HEK293 (cell line): ENCODE results near the gene OSBPL10.

Experiments
- CTCF ChIA-PET: fragments of 350-600 bp; formaldehyde crosslinking; extraction: SDS; loops from one replicate; lab custom pipeline; 2021; ENCODE audit warnings: antibody characterized with exemption; lab: Yijun Ruan, JAX
- POLR2A ChIA-PET: fragments of 300-600 bp; formaldehyde crosslinking; extraction: SDS; loops from one replicate; lab custom pipeline; 2020; ENCODE audit warnings: antibody characterized with exemption, inconsistent platforms; lab: Yijun Ruan, JAX
- H3K27ac ChIP-seq: fragments of 200-500 bp; sonication (Bioruptor generic); 2 replicates; pipeline ENCODE4 v1.5.1; 2014; ENCODE audit warnings: low read depth, low read length, control low read depth, inconsistent platforms; ENCODE audit errors: extremely low read depth
- H3K36me3 ChIP-seq, 2 experiments: fragments of 200-500 bp in 1 of 2; sonication (Bioruptor generic) in 1 of 2; 1 replicate in 1 of 2; 2 replicates in 1 of 2; pipeline ENCODE4 v1.5.1; 2014 to 2017; ENCODE audit warnings: inconsistent platforms in 2 of 2, low read length in 2 of 2; ENCODE audit not compliant: control insufficient read depth in 2 of 2, insufficient read depth in 1 of 2
- H3K4me1 ChIP-seq: fragments of 200-500 bp; sonication (Bioruptor generic); 2 replicates; pipeline ENCODE4 v1.5.1; 2014; ENCODE audit warnings: mild to moderate bottlenecking, low read length, inconsistent platforms; ENCODE audit not compliant: control insufficient read depth, insufficient read depth
- H3K4me3 ChIP-seq: 2 replicates; pipeline ENCODE4 v1.5.1; 2011; ENCODE audit warnings: low read depth, mild to moderate bottlenecking, control low read depth, low read length, moderate library complexity
- H3K9me3 ChIP-seq: fragments of 200-500 bp; sonication (Bioruptor generic); 2 replicates; pipeline ENCODE4 v1.5.1; 2014; ENCODE audit warnings: low read depth, low read length, inconsistent platforms; ENCODE audit not compliant: control insufficient read depth, insufficient read depth
- CTCF ChIP-seq: fragments of 450-650 bp; formaldehyde crosslinking; IDR thresholded peaks from 2 replicates; pipeline ENCODE4 v1.5.1; 2016; ENCODE audit warnings: missing biosample characterization, missing genetic modification characterization
- FEZF1 ChIP-seq: fragments of 450-650 bp; formaldehyde crosslinking; IDR thresholded peaks from 2 replicates; pipeline ENCODE4 v1.5.1; 2016; ENCODE audit warnings: missing biosample characterization, missing genetic modification characterization
- GLIS2 ChIP-seq: fragments of 450-650 bp; formaldehyde crosslinking; IDR thresholded peaks from 2 replicates; pipeline ENCODE4 v1.5.1; 2016; ENCODE audit warnings: missing biosample characterization, missing genetic modification characterization
- PATZ1 ChIP-seq: fragments of 450-650 bp; formaldehyde crosslinking; IDR thresholded peaks from 2 replicates; pipeline ENCODE4 v1.5.1; 2016; ENCODE audit warnings: missing biosample characterization, missing genetic modification characterization
- PRDM10 ChIP-seq: fragments of 450-650 bp; formaldehyde crosslinking; IDR thresholded peaks from 2 replicates; pipeline ENCODE4 v1.5.1; 2016; ENCODE audit warnings: missing biosample characterization, missing genetic modification characterization
- SP2 ChIP-seq: fragments of 450-650 bp; formaldehyde crosslinking; IDR thresholded peaks from 2 replicates; pipeline ENCODE4 v1.5.1; 2016; ENCODE audit warnings: missing biosample characterization, missing genetic modification characterization
- YY2 ChIP-seq: fragments of 450-650 bp; formaldehyde crosslinking; IDR thresholded peaks from 2 replicates; pipeline ENCODE4 v1.5.1; 2016; ENCODE audit warnings: missing biosample characterization, missing genetic modification characterization
- ZBTB10 ChIP-seq: fragments of 450-650 bp; formaldehyde crosslinking; IDR thresholded peaks from 2 replicates; pipeline ENCODE4 v1.5.1; 2016; ENCODE audit warnings: missing biosample characterization, missing genetic modification characterization
- ZBTB17 ChIP-seq: fragments of 450-650 bp; formaldehyde crosslinking; IDR thresholded peaks from 2 replicates; pipeline ENCODE4 v1.5.1; 2016; ENCODE audit warnings: missing biosample characterization, missing genetic modification characterization
- ZBTB20 ChIP-seq: fragments of 450-650 bp; formaldehyde crosslinking; IDR thresholded peaks from 2 replicates; pipeline ENCODE4 v1.5.1; 2016; ENCODE audit warnings: missing biosample characterization, missing genetic modification characterization
- ZBTB8A ChIP-seq: fragments of 450-650 bp; formaldehyde crosslinking; IDR thresholded peaks from 2 replicates; pipeline ENCODE4 v1.5.1; 2016; ENCODE audit warnings: missing biosample characterization, missing genetic modification characterization
- ZEB2 ChIP-seq: fragments of 450-650 bp; formaldehyde crosslinking; IDR thresholded peaks from 2 replicates; pipeline ENCODE4 v1.5.1; 2016; ENCODE audit warnings: missing biosample characterization, missing genetic modification characterization
- ZFP69B ChIP-seq: fragments of 450-650 bp; formaldehyde crosslinking; IDR thresholded peaks from 2 replicates; pipeline ENCODE4 v1.5.1; 2016; ENCODE audit warnings: missing biosample characterization, missing genetic modification characterization
- ZNF138 ChIP-seq: fragments of 450-650 bp; formaldehyde crosslinking; IDR thresholded peaks from 2 replicates; pipeline ENCODE4 v1.5.1; 2016; ENCODE audit warnings: missing biosample characterization, missing genetic modification characterization, borderline replicate concordance
- ZNF140 ChIP-seq: fragments of 450-650 bp; formaldehyde crosslinking; IDR thresholded peaks from 2 replicates; pipeline ENCODE4 v1.5.1; 2016; ENCODE audit warnings: missing biosample characterization, missing genetic modification characterization
- ZNF184 ChIP-seq: fragments of 450-650 bp; IDR thresholded peaks from 2 replicates; pipeline ENCODE4 v1.5.1; 2018; ENCODE audit warnings: missing biosample characterization, mild to moderate bottlenecking, missing genetic modification characterization
- ZNF19 ChIP-seq: fragments of 450-650 bp; formaldehyde crosslinking; IDR thresholded peaks from 2 replicates; pipeline ENCODE4; 2016; ENCODE audit warnings: missing biosample characterization, missing genetic modification characterization, low read depth
- ZNF302 ChIP-seq: fragments of 450-650 bp; formaldehyde crosslinking; IDR thresholded peaks from 2 replicates; pipeline ENCODE4 v1.5.1; 2016; ENCODE audit warnings: missing biosample characterization, missing genetic modification characterization, low read depth
- ZNF324 ChIP-seq: fragments of 450-650 bp; formaldehyde crosslinking; IDR thresholded peaks from 2 replicates; pipeline ENCODE4 v1.5.1; 2016; ENCODE audit warnings: missing biosample characterization, missing genetic modification characterization
- ZNF398 ChIP-seq: fragments of 450-650 bp; formaldehyde crosslinking; IDR thresholded peaks from 2 replicates; pipeline ENCODE4 v1.5.1; 2017; ENCODE audit warnings: missing biosample characterization, missing genetic modification characterization
- ZNF501 ChIP-seq: fragments of 450-650 bp; formaldehyde crosslinking; IDR thresholded peaks from 2 replicates; pipeline ENCODE4 v1.5.1; 2016; ENCODE audit warnings: missing biosample characterization, missing genetic modification characterization
- ZNF558 ChIP-seq: fragments of 450-650 bp; formaldehyde crosslinking; IDR thresholded peaks from 2 replicates; pipeline ENCODE4 v1.5.1; 2016; ENCODE audit warnings: missing biosample characterization, missing genetic modification characterization
- ZNF629 ChIP-seq: fragments of 450-650 bp; formaldehyde crosslinking; IDR thresholded peaks from 2 replicates; pipeline ENCODE4 v1.5.1; 2017; ENCODE audit warnings: missing biosample characterization, missing genetic modification characterization
- ZNF692 ChIP-seq: fragments of 450-650 bp; formaldehyde crosslinking; IDR thresholded peaks from 2 replicates; pipeline ENCODE4 v1.5.1; 2016; ENCODE audit warnings: missing biosample characterization, missing genetic modification characterization

The OSBPL10 gene

GRCh38 chr3:31980530-31981205 lies 394 bp downstream of the OSBPL10 start:
- H3K4me3 ChIP-seq = peak overlapping the region; percentile 89
- H3K4me1 ChIP-seq = peaks cover 3% of the 10 kb centered on the region; the same call in 1 of the 2 replicates
- ChIA-PET CTCF (no interaction called here), POLR2A (interaction anchor here (1.2 kb wide), 2 partner anchors 12 to 448 kb away, joined by 4 read pairs; partner anchors contain the start of gene STT3B)
- H3K9me3 ChIP-seq = no peaks in the 10 kb centered on the region
- H3K36me3 ChIP-seq = no peaks in the 10 kb centered on the region
- H3K27ac ChIP-seq = peak overlapping the region; percentile 77; the same call in 1 of the 2 replicates
- peak; percentile 92 for TF ChIP-seq ZNF398 (tag by site-specific recombination)
- peak; percentile 55 for TF ChIP-seq SP2 (tag by site-specific recombination)
- peak; percentile 17; the same call in 1 of the 2 replicates for TF ChIP-seq ZFP69B
- peak; percentile 84 for TF ChIP-seq CTCF (tag by site-specific recombination)
- TF ChIP-seq ZEB2 (tag by site-specific recombination) = peak; percentile 71
- TF ChIP-seq ZBTB20 (tag by site-specific recombination) = peak; percentile 96
- TF ChIP-seq ZNF629 (tag by site-specific recombination) = peak; percentile 20; the same call in 1 of the 2 replicates
- no peak for TF ChIP-seq ZNF324 (tag by site-specific recombination)
- peak; percentile 84 for TF ChIP-seq ZNF501 (tag by site-specific recombination)
- TF ChIP-seq ZNF140 (tag by site-specific recombination) = no peak
- TF ChIP-seq ZNF184 = 0 out of 2 replicates have a peak, but pooled peaks have one; percentile 25
- TF ChIP-seq GLIS2 = peak; percentile 92
- TF ChIP-seq ZBTB8A (tag by site-specific recombination) = peak; percentile 76
- TF ChIP-seq PATZ1 (tag by site-specific recombination) = peak; percentile 82
- peak; percentile 61; the same call in 1 of the 2 replicates for TF ChIP-seq ZNF692 (tag by site-specific recombination)
- 0 out of 2 replicates have a peak, but pooled peaks have one; percentile 37 for TF ChIP-seq YY2
- TF ChIP-seq ZNF138 = no peak
- TF ChIP-seq PRDM10 = peak; percentile 55
- TF ChIP-seq ZNF302 (tag by site-specific recombination) = no peak
- peak; percentile 86; the same call in 1 of the 2 replicates for TF ChIP-seq ZBTB10 (tag by site-specific recombination)
- peak; percentile 90 for TF ChIP-seq ZBTB17
- TF ChIP-seq FEZF1 (tag by site-specific recombination) = no peak; the same call in 1 of the 2 replicates
- no peak for TF ChIP-seq ZNF558 (tag by site-specific recombination)
- no peak for TF ChIP-seq ZNF19 (tag by site-specific recombination)
